Sigmoid colon (tissue), 7 donors: Measurements from ENCODE around the gene NIN. TPM values are rescaled to one million over a fixed set of nuclear protein-coding genes. Genes with fewer than 3 reads are reported as not detected.

Experiments
- DNase-seq: peaks from one replicate; pipeline ENCODE4 v3.0.0-alpha.2; 2019
- H3K27ac ChIP-seq, 4 donors: fragments of 200-600 bp; sonication (generic); one replicate each; pipeline ENCODE4 v1.5.1; 2016 to 2019; ENCODE audit warnings: mild to moderate bottlenecking in 1 of 4
- H3K27me3 ChIP-seq, 3 donors: fragments of 200-600 bp; sonication (generic); one replicate each; pipeline ENCODE4 v1.5.1; 2019; ENCODE audit warnings: mild to moderate bottlenecking in 1 of 3
- H3K36me3 ChIP-seq, 4 donors: fragments of 200-600 bp; sonication (generic); one replicate each; pipeline ENCODE4 v1.5.1; 2016 to 2019
- H3K4me1 ChIP-seq, 4 donors: fragments of 200-600 bp; sonication (generic); one replicate each; pipeline ENCODE4 v1.5.1; 2017 to 2019
- H3K4me3 ChIP-seq, 4 donors: fragments of 200-600 bp; sonication (generic); one replicate each; pipeline ENCODE4 v1.5.1; 2017 to 2019; ENCODE audit warnings: mild to moderate bottlenecking in 2 of 4, moderate library complexity in 1 of 4
- H3K9me3 ChIP-seq, 4 donors: fragments of 200-600 bp in 3 of 4; sonication (generic) in 3 of 4; one replicate each; pipeline versions ENCODE4 v1.5.1 to v1.6.1; 2013 to 2019
- EP300 ChIP-seq, 4 donors: sonication (generic); formaldehyde crosslinking; IDR thresholded peaks; one replicate each; pipeline ENCODE4 v1.6.1; 2017; ENCODE audit warnings: antibody characterized with exemption in 4 of 4
- POLR2A ChIP-seq, 2 donors: fragments of 450-650 bp; IDR thresholded peaks; one replicate each; pipeline ENCODE4 v1.6.1; 2016; ENCODE audit warnings: antibody characterized with exemption in 2 of 2, mild to moderate bottlenecking in 2 of 2, moderate library complexity in 2 of 2
- POLR2AphosphoS5 ChIP-seq, 4 donors: sonication (generic); formaldehyde crosslinking; IDR thresholded peaks; one replicate each; pipeline ENCODE4 v1.6.1; 2017; ENCODE audit warnings: antibody characterized with exemption in 4 of 4
- WGBS, 2 donors: extraction: QIAGEN DNeasy Blood & Tissue Kit; methylation state at CpG; one replicate each; pipeline ENCODE4 v1.1.7; 2013; 5-methylcytosine and 5-hydroxymethylcytosine counted together
- intact Hi-C: fragments of 100-400 bp; cut with DNase I; formaldehyde crosslinking; loops from one replicate; pipeline ENCODE4 v1.15.1; 2023
- polyA plus RNA-seq, 3 donors: library from polyadenylated mRNA; stranded (reverse); fragments of 200-250 nt; gene quantifications; one replicate each; pipeline ENCODE4 v1.2.3, GENCODE V29; 2013
- total RNA-seq, 4 donors: library from RNA; depleted of rRNA; stranded (reverse); fragments of >200 nt; gene quantifications; one replicate each; pipeline ENCODE4 v1.1.0, GENCODE V29; 2016
- TF ChIP-seq, protein P1 (sequence below), 4 experiments: fragments of 450-650 bp in 3 of 4; fragments of 200-600 bp in 1 of 4; IDR thresholded peaks; one replicate each; pipeline ENCODE4 v1.5.1; 2016 to 2019; ENCODE audit warnings: antibody characterized with exemption in 4 of 4, mild to moderate bottlenecking in 3 of 4, moderate library complexity in 2 of 4
- donor health status: healthy with polysubstance abuse.
- donor health status: Bipolar disorder and iron deficiency.
- donor health status: healthy.

Gene NIN
- total and polyA plus RNA-seq, 7 donors = 3.6 to 38.2 (median 20.7) TPM

GRCh38 chr14:50758945-50759344 lies 72.0 kb downstream of the NIN start:
- no peaks in the 10 kb centered on the region for H3K27me3 ChIP-seq
- no peak for DNase-seq
- TF ChIP-seq, protein P1, sequence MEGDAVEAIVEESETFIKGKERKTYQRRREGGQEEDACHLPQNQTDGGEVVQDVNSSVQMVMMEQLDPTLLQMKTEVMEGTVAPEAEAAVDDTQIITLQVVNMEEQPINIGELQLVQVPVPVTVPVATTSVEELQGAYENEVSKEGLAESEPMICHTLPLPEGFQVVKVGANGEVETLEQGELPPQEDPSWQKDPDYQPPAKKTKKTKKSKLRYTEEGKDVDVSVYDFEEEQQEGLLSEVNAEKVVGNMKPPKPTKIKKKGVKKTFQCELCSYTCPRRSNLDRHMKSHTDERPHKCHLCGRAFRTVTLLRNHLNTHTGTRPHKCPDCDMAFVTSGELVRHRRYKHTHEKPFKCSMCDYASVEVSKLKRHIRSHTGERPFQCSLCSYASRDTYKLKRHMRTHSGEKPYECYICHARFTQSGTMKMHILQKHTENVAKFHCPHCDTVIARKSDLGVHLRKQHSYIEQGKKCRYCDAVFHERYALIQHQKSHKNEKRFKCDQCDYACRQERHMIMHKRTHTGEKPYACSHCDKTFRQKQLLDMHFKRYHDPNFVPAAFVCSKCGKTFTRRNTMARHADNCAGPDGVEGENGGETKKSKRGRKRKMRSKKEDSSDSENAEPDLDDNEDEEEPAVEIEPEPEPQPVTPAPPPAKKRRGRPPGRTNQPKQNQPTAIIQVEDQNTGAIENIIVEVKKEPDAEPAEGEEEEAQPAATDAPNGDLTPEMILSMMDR (IDR thresholded peaks at IDR 0.05) = no peak
- no peak overlapping the region for H3K4me3 ChIP-seq
- H3K27ac ChIP-seq = no peak overlapping the region
- no peaks in the 10 kb centered on the region for H3K4me1 ChIP-seq
- H3K36me3 ChIP-seq = peaks cover 12 to 82% (median 30%) of the 10 kb centered on the region in 4 donors
- WGBS, 2 donors = 93 to 94% methylated on average over 5 of the region's 5 CpGs
- H3K9me3 ChIP-seq = no peaks in the 10 kb centered on the region
- intact Hi-C loops = no loop called here

DNA sequence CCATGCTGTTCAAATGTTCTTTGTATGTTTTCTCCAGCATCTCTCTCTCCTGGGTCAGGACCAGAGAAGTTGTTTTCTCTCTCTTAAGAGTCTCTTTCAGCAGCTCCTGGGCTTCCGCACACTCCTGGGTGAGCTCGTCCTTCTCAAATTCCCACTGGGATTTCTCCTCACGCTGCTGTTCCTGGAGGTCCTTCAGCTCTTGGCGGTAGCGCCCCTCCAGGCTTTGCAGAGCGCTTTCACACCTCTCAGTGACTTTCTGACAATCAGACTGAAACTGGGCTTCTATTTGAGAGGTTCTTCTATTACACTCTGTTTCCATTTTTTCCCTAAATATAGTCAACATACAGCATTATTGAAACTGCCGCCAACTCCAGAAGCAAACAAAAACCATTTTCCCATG lies 72.7 kb downstream of the NIN start:
- no peak for TF ChIP-seq POLR2A (IDR thresholded peaks at IDR 0.05)
- TF ChIP-seq, protein P1 (IDR thresholded peaks at IDR 0.05) = no peak
- TF ChIP-seq EP300 (IDR thresholded peaks at IDR 0.05) = no peak
- intact Hi-C loops = no loop called here
- WGBS, 2 donors = 92 to 98% methylated on average over 7 of the region's 7 CpGs
- Histone ChIP-seq H3K9me3 (no peaks in the 10 kb centered on the region), H3K4me1 (no peaks in the 10 kb centered on the region), H3K4me3 (no peak overlapping the region), H3K36me3 (peaks cover 12 to 81% (median 29%) of the 10 kb centered on the region in 4 donors), H3K27me3 (no peaks in the 10 kb centered on the region), H3K27ac (no peak overlapping the region)
- DNase-seq = no peak

GRCh38 chr14:50757702-50758101 lies 73.3 kb downstream of the NIN start:
- 93 to 96% methylated on average over 4 of the region's 4 CpGs for WGBS, 2 donors
- intact Hi-C loops = no loop called here
- Histone ChIP-seq H3K9me3 (no peaks in the 10 kb centered on the region), H3K27me3 (no peaks in the 10 kb centered on the region), H3K27ac (no peak overlapping the region), H3K4me3 (no peak overlapping the region), H3K4me1 (no peaks in the 10 kb centered on the region), H3K36me3 (peaks cover 12 to 79% (median 26%) of the 10 kb centered on the region in 4 donors)
- DNase-seq = no peak
- TF ChIP-seq, protein P1 (IDR thresholded peaks at IDR 0.05) = no peak
- no peak for TF ChIP-seq POLR2AphosphoS5 (IDR thresholded peaks at IDR 0.05)
- no peak for TF ChIP-seq EP300 (IDR thresholded peaks at IDR 0.05)
- no peak for TF ChIP-seq POLR2A (IDR thresholded peaks at IDR 0.05)

DNA sequence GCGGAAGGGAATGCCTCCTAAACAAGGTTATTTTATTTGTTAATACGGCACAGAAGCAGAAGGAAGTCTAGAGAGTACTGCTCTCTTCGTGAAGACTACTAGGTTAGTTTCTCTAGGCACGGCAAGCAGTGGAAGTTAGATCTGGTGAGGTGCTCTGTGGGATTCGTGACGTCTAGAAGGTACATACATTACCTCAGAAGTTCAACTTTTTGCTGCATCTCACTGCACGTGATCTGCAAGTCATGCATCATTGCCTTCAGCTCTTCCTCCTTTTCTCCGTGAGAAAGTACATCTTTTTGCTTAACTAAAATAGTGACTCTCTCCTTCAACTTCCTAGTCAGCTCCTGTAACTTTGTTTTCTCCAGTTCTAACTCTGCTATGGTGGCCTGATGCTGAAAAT lies 74.7 kb downstream of the NIN start:
- Histone ChIP-seq H3K27me3 (no peaks in the 10 kb centered on the region), H3K9me3 (no peaks in the 10 kb centered on the region), H3K4me3 (no peak overlapping the region), H3K36me3 (peaks cover 5 to 79% (median 20%) of the 10 kb centered on the region in 4 donors), H3K4me1 (no peaks in the 10 kb centered on the region), H3K27ac (no peak overlapping the region)
- WGBS, 2 donors = 69 to 85% methylated on average over 8 of the region's 8 CpGs
- DNase-seq = no peak
- intact Hi-C loops = no loop called here
- TF ChIP-seq POLR2AphosphoS5 (IDR thresholded peaks at IDR 0.05) (no peak), EP300 (IDR thresholded peaks at IDR 0.05) (no peak), POLR2A (IDR thresholded peaks at IDR 0.05) (no peak)
- TF ChIP-seq, protein P1 (IDR thresholded peaks at IDR 0.05) = no peak

DNA sequence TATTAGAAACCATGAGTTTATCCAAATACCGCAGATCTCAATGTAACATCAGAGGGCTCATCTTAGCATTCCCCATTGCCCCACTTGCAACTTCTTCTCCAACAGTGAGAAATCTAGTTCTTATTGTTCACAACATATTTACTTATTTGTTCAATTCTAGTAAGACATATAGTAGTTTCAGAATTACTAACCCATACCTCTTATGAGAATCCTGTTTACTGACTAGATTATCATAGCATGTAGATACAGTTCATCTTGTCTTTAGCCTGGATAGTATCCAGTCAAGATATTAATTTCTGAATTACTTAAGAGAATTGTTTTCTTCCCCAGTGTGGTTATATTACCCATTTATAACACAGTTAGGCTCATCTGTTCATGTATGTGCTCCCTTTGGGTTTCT lies 80.6 kb downstream of the NIN start:
- TF ChIP-seq POLR2A (IDR thresholded peaks at IDR 0.05) (no peak), POLR2AphosphoS5 (IDR thresholded peaks at IDR 0.05) (no peak), EP300 (IDR thresholded peaks at IDR 0.05) (no peak)
- TF ChIP-seq, protein P1 (IDR thresholded peaks at IDR 0.05) = no peak
- H3K27me3 ChIP-seq = no peaks in the 10 kb centered on the region
- H3K9me3 ChIP-seq = no peaks in the 10 kb centered on the region
- no peaks in the 10 kb centered on the region for H3K4me1 ChIP-seq
- no peak overlapping the region for H3K4me3 ChIP-seq
- intact Hi-C loops = no loop called here
- no peak overlapping the region for H3K27ac ChIP-seq
- WGBS, 2 donors = 93 to 97% methylated on average over 1 of the region's 1 CpG
- no peak for DNase-seq
- peaks cover 0 to 86% (median 28%) of the 10 kb centered on the region in 4 donors for H3K36me3 ChIP-seq
